T-cell (primary cell): ENCODE data around the gene CNIH4. TPM values are rescaled to one million over a fixed set of nuclear protein-coding genes. Genes with fewer than 3 reads are reported as not detected.

ENCODE experiments used
- ATAC-seq, 4 experiments: fragments of 200-7000 bp in 3 of 4; fragments of 150-1000 bp in 1 of 4; cut with Tn5 transposase; replicated peaks in 1 of 4; 1 replicate in 3 of 4; 2 replicates in 1 of 4; pipeline ENCODE4 v1.10.0; 2021; ENCODE audit warnings: moderate library complexity in 3 of 4, mild to moderate bottlenecking in 2 of 4, moderate number of reproducible peaks in 1 of 4
- CTCF ChIA-PET, 2 donors: fragments of 300-600 bp; sonication (Branson Sonifier 250); formaldehyde crosslinking; loops; one replicate each; lab custom pipeline; 2022; ENCODE audit warnings: antibody characterized with exemption in 2 of 2; lab: Charles Lee
- POLR2A ChIA-PET, 2 donors: fragments of 300-600 bp; sonication (Branson Sonifier 250); formaldehyde crosslinking; loops; one replicate each; lab custom pipeline; 2022; ENCODE audit warnings: antibody characterized with exemption in 2 of 2; lab: Charles Lee
- DNase-seq, 35 experiments: peaks; one replicate each; pipeline versions ENCODE4 v3.0.0 to v3.0.0-alpha.2; 2013 to 2023
- H3K27ac ChIP-seq: one replicate; pipeline ENCODE4 v1.5.1; 2013; ENCODE audit warnings: low read length
- H3K27me3 ChIP-seq, 2 experiments: replicated peaks in 1 of 2; 1 replicate in 1 of 2; 2 replicates in 1 of 2; pipeline versions ENCODE4 v1.6.1 to v1.7.0; 2013; ENCODE audit warnings: low read length in 1 of 2, mixed read lengths in 1 of 2; ENCODE audit not compliant: control insufficient read depth in 2 of 2, insufficient read depth in 2 of 2; ENCODE audit errors: extremely low read depth in 1 of 2
- H3K36me3 ChIP-seq, 2 donors: 1 replicate in 1 of 2; 2 replicates in 1 of 2; pipeline versions ENCODE4 v1.6.1 to v1.7.0; 2013; ENCODE audit warnings: low read length in 1 of 2; ENCODE audit not compliant: control insufficient read depth in 2 of 2, insufficient read depth in 1 of 2; ENCODE audit errors: extremely low read depth in 1 of 2
- H3K4me1 ChIP-seq, 2 experiments: 1 replicate in 1 of 2; 2 replicates in 1 of 2; pipeline versions ENCODE4 v1.6.1 to v1.7.0; 2013; ENCODE audit warnings: low read length in 2 of 2, mixed read lengths in 1 of 2; ENCODE audit not compliant: insufficient read depth in 2 of 2, control insufficient read depth in 1 of 2; ENCODE audit errors: extremely low read depth in 1 of 2
- H3K4me3 ChIP-seq, 2 donors: 1 replicate in 1 of 2; 2 replicates in 1 of 2; pipeline versions ENCODE4 v1.5.1 to v1.7.0; 2013; ENCODE audit warnings: mild to moderate bottlenecking in 2 of 2, low read length in 1 of 2, moderate library complexity in 1 of 2; ENCODE audit not compliant: control insufficient read depth in 1 of 2; ENCODE audit errors: extremely low read depth in 1 of 2
- H3K9me3 ChIP-seq: 2 replicates; pipeline ENCODE4 v1.7.0; 2013
- H3K27ac Mint-ChIP-seq, 2 donors: one replicate each; pipeline ENCODE4 v1.8.0; 2020 to 2021; ENCODE audit warnings: mild to moderate bottlenecking in 2 of 2, mixed read lengths in 2 of 2
- H3K27me3 Mint-ChIP-seq, 2 donors: one replicate each; pipeline ENCODE4 v1.8.0; 2021 to 2022; ENCODE audit warnings: mixed read lengths in 2 of 2
- H3K36me3 Mint-ChIP-seq: one replicate; pipeline ENCODE4 v1.8.0; 2021; ENCODE audit warnings: mixed read lengths
- H3K4me1 Mint-ChIP-seq, 3 donors: one replicate each; pipeline ENCODE4 v1.8.0; 2020 to 2022; ENCODE audit warnings: mixed read lengths in 3 of 3, mild to moderate bottlenecking in 1 of 3
- H3K4me3 Mint-ChIP-seq, 3 donors: one replicate each; pipeline ENCODE4 v1.8.0; 2020 to 2022; ENCODE audit warnings: mild to moderate bottlenecking in 3 of 3, mixed read lengths in 3 of 3, moderate library complexity in 3 of 3
- H3K9me3 Mint-ChIP-seq, 3 donors: one replicate each; pipeline ENCODE4 v1.8.0; 2020 to 2022; ENCODE audit warnings: mixed read lengths in 3 of 3
- WGBS: methylation state at CpG from one replicate; pipeline ENCODE4 v1.1.5; 2013; ENCODE audit warnings: missing lambda C conversion rate; ENCODE audit not compliant: insufficient coverage; 5-methylcytosine and 5-hydroxymethylcytosine counted together
- total RNA-seq, 35 experiments: library from RNA in 6 of 35; stranded (reverse) in 6 of 35; fragments of 120-200 nt in 1 of 35; gene quantifications; one replicate each; pipeline versions ENCODE4 v1.2.1 to v1.2.4 and lab custom pipeline; 2013 to 2026

The CNIH4 gene
- total RNA-seq, 5 donors from 2014 or later (not counting 1 experiment from before 2014, with no cell fraction given): 25.9 to 40.9 (median 38.8) TPM

DNA sequence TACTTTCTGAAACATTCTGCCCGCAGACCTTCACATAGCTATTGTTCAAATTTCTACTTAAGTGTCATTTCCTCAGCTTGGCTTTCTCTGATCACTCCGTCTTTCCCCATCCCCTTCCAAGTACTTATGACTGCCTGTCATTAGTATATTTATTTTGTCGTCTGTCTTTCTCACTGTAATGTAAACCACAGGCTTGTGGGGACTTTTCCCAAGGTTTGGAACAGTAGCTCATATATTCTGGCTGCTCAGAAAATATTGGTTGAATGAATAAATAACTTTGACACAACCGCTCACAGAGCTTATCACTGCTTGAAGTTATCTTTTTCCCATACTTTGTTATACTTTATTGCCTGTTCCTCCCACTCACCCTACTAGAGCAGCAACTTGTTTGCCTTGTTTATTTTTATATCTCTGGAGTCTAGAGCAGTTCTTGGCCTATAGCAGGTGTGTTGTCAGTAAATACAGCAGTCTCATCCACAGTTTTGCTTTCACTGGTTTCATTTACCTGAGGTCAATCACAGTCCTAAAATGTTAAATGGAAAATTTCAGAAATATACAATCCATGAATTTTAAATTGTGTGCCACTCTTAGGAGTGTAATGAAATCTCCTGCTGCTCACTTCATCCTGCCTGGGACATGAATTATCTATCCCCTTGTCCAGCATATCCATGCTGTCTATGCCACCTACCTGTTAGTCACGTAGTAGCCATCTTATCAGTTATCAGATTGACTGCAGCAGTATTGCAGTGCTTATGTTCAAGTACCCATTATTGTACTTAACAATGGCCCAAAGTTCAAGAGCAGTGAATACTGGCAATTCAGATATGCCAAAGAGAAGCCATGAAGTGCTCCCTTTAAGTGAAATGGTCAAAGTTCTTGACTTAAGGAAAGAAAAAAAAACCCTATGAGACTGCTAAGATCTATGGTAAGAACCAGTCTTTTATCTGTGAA, 2.4 kb upstream of the CNIH4 start:
- no peaks in the 10 kb centered on the region for H3K36me3 ChIP-seq
- ATAC-seq (no peak), DNase-seq (no peak)
- Mint-ChIP-seq H3K27me3 (no peaks in the 10 kb centered on the region), H3K4me1 (peaks cover 20 to 32% (median 28%) of the 10 kb centered on the region in 3 donors), H3K4me3 (no peak overlapping the region), H3K36me3 (no peaks in the 10 kb centered on the region), H3K9me3 (no peaks in the 10 kb centered on the region), H3K27ac (peak overlapping the region in 1 of 2 donors; percentile 79)
- 100% methylated on average over 2 of the region's 5 CpGs for WGBS
- ChIA-PET CTCF (no interaction called here), POLR2A (interaction anchor here in 1 of 2 donors (0.5 kb wide), 1 partner anchor 69 kb away, joined by 3 read pairs; no protein-coding TSS in a partner anchor)
- H3K27me3 ChIP-seq: no peaks in the 10 kb centered on the region
- no peak overlapping the region for H3K4me3 ChIP-seq
- no peak overlapping the region for H3K27ac ChIP-seq
- H3K4me1 ChIP-seq: peaks cover 11 to 19% of the 10 kb centered on the region in 2 experiments
- no peaks in the 10 kb centered on the region for H3K9me3 ChIP-seq

DNA sequence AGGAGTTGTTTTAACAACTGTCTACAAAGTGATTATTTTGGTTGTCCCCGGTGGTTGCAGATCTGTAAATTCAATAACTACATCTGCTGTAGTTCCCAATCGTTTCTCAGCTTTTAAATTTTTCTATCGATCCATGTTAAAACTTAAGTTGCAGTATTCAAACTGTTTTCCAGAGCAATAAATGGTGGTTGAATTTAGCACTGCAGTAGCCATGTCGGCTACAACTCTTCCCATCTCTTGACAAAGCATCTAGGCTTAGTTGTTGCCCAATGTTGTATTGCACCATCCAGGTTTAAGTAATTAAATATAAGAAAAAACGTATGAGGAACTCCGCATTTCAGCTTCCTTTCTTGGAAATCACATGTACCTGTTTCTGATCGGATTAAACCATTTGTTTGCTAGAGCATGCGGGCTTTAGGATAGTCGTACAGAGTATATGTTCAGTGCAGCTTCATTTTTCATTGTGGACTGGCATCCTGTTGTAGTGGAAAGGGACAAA, 996 bp downstream of the CNIH4 start:
- ChIA-PET POLR2A (interaction anchor here (0.5 to 0.9 kb wide), 5 partner anchors 9 to 72 kb away, joined by 3 to 8 read pairs (median 5); no protein-coding TSS in a partner anchor), CTCF (interaction anchor here in 1 of 2 donors (1.0 to 1.5 kb wide), 2 partner anchors 38 to 73 kb away, joined by 3 read pairs; no protein-coding TSS in a partner anchor)
- Histone ChIP-seq H3K27me3 (no peaks in the 10 kb centered on the region), H3K27ac (peak overlapping the region; percentile 48), H3K36me3 (no peaks in the 10 kb centered on the region), H3K9me3 (no peaks in the 10 kb centered on the region), H3K4me1 (peaks cover 14 to 31% of the 10 kb centered on the region in 2 experiments), H3K4me3 (peak overlapping the region; percentile 57 to 74)
- Mint-ChIP-seq H3K4me1 (peaks cover 32 to 53% (median 53%) of the 10 kb centered on the region in 3 donors), H3K27ac (peak overlapping the region; percentile 78 to 81), H3K27me3 (no peaks in the 10 kb centered on the region), H3K9me3 (no peaks in the 10 kb centered on the region), H3K4me3 (peak overlapping the region; percentile 87 to 97 (median 90)), H3K36me3 (peaks cover 8% of the 10 kb centered on the region)
- DNase-seq (no peak), ATAC-seq (no peak)
- WGBS: 31% methylated on average over 5 of the region's 9 CpGs

DNA sequence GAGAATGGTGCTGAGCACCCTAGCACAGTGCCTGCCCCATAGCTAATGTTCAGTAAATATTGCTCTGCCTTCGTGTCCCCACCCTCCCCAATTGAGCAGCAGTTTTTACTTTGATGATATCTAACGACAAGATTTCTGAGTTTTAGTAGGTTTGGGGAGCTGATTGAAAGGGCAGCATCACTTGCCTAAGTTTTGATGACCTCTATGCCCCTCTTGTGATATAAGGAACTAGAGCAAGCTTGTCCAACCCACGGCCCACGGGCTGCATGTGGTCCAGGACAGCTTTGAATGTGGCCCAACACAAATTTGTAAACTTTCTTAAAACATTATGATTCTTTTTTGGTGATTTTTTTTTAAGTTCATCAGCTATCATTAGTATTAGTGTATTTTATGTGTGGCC, 1.6 kb downstream of the CNIH4 start:
- peaks cover 37 to 59% (median 56%) of the 10 kb centered on the region in 3 donors for H3K4me1 Mint-ChIP-seq
- H3K4me3 ChIP-seq: peak overlapping the region in 1 of 2 donors; percentile 57
- H3K27me3 Mint-ChIP-seq: no peaks in the 10 kb centered on the region
- H3K36me3 ChIP-seq: no peaks in the 10 kb centered on the region
- H3K27ac ChIP-seq: no peak overlapping the region
- no peaks in the 10 kb centered on the region for H3K9me3 Mint-ChIP-seq
- H3K9me3 ChIP-seq: no peaks in the 10 kb centered on the region
- peak overlapping the region; percentile 87 to 97 (median 90) for H3K4me3 Mint-ChIP-seq
- peak overlapping the region in 1 of 2 donors; percentile 78 for H3K27ac Mint-ChIP-seq
- ATAC-seq (no peak), DNase-seq (no peak)
- H3K36me3 Mint-ChIP-seq: peaks cover 12% of the 10 kb centered on the region
- no peaks in the 10 kb centered on the region for H3K27me3 ChIP-seq
- WGBS: no CpG with 5 or more reads among the region's 4 CpGs
- ChIA-PET CTCF (interaction anchor here (0.6 to 1.5 kb wide), 3 partner anchors 37 to 99 kb away, joined by 3 read pairs; no protein-coding TSS in a partner anchor), POLR2A (interaction anchor here in 1 of 2 donors (0.6 to 0.9 kb wide), 3 partner anchors 12 to 71 kb away, joined by 3 to 5 read pairs (median 5); no protein-coding TSS in a partner anchor)
- peaks cover 14 to 34% of the 10 kb centered on the region in 2 experiments for H3K4me1 ChIP-seq

DNA sequence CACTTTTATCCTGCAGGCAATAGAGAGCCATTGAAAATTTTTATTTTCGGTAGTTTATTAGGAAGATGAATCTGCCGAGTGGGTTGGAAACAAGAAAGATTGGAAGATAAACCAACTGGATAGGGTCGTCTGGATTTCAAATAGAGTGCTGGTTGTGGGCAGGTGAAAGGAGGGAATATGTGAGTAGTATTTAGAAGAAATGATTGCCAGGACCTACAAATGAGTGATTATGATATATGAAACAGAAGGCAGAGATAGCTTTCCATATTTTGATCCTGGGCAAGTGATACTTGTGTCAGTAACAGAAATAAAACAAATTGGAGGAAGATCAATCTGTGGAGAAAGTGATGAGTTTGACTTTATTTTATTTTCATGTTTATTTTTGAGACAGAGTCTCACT, 2.5 kb downstream of the CNIH4 start:
- Histone ChIP-seq H3K27ac (no peak overlapping the region), H3K4me1 (peaks cover 10 to 34% of the 10 kb centered on the region in 2 experiments), H3K27me3 (no peaks in the 10 kb centered on the region), H3K9me3 (no peaks in the 10 kb centered on the region), H3K4me3 (no peak overlapping the region), H3K36me3 (peaks cover 0 to 10% of the 10 kb centered on the region in 2 donors)
- H3K27ac Mint-ChIP-seq: peak overlapping the region; percentile 4 to 53
- DNase-seq (no peak), ATAC-seq (no peak)
- WGBS: 69% methylated on average over 2 of the region's 3 CpGs
- POLR2A ChIA-PET: interaction anchor here (0.5 to 0.6 kb wide), 2 partner anchors 12 to 21 kb away, joined by 3 to 5 read pairs; no protein-coding TSS in a partner anchor
- peak overlapping the region; percentile 3 to 97 (median 90) for H3K4me3 Mint-ChIP-seq
- peaks cover 20% of the 10 kb centered on the region for H3K36me3 Mint-ChIP-seq
- peaks cover 47 to 66% (median 56%) of the 10 kb centered on the region in 3 donors for H3K4me1 Mint-ChIP-seq
- no peaks in the 10 kb centered on the region for H3K9me3 Mint-ChIP-seq
- CTCF ChIA-PET: no interaction called here
- H3K27me3 Mint-ChIP-seq: no peaks in the 10 kb centered on the region

DNA sequence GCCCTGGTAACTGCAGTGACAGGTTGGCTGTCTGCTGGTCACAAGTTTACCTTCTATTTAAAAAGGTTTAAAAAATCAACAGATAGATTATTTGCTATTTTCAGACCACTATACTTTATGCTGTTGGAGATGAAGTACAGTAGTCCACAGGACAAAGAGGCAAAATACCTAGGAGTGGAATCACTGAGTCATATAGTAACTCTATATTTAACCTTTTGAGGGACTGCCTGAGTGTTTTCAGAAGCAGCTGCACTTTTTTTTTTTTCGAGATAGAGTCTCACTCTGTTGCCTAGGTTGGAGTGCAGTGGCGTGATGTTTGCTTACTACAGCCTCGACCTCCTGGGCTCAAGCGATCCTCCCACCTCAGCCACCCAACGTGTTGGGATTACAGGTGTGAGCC, 11.7 kb downstream of the CNIH4 start:
- Histone ChIP-seq H3K4me1 (peaks cover 0 to 3% of the 10 kb centered on the region in 2 experiments), H3K4me3 (no peak overlapping the region), H3K27me3 (no peaks in the 10 kb centered on the region), H3K36me3 (peaks cover 8 to 82% of the 10 kb centered on the region in 2 donors), H3K27ac (no peak overlapping the region), H3K9me3 (no peaks in the 10 kb centered on the region)
- Mint-ChIP-seq H3K9me3 (no peaks in the 10 kb centered on the region), H3K36me3 (peaks cover 71% of the 10 kb centered on the region), H3K27ac (no peak overlapping the region), H3K27me3 (no peaks in the 10 kb centered on the region), H3K4me3 (no peak overlapping the region), H3K4me1 (peaks cover 38 to 56% (median 48%) of the 10 kb centered on the region in 3 donors)
- no CpG with 5 or more reads among the region's 5 CpGs for WGBS
- CTCF ChIA-PET: interaction anchor here (0.6 to 0.7 kb wide), 3 partner anchors 44 to 136 kb away, joined by 3 to 5 read pairs (median 4); no protein-coding TSS in a partner anchor
- ATAC-seq (no peak), DNase-seq (no peak)
- POLR2A ChIA-PET: no interaction called here

DNA sequence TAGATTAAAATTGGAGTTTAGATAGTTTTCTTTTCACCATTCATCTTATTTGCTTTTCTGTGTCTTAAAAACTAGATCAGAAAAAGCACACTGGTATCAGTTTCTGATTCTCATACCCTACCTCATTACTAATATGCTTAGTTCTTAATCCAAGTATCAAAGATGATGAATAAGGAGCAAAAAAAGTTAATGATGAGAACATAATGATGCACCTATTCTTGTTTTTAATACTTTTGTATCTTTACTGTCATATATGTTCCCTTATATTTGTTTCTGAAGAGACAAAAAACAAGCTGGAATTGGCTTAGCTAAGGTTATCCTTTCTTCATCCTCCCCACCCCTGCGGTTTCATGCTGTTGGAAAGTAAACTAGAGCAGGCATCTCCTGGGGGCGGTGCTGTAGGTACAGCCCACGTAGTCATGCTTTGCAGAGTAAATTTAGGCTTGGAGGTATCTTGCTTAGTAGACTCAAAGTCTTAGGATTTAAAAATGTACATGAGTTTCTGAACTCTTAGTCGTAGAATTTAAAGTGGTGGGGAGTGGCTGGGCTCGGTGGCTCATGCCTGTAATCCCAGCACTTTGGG, 16.4 kb downstream of the CNIH4 start:
- no peak for DNase-seq
- WGBS: 90% methylated on average over 2 of the region's 5 CpGs
- Histone ChIP-seq H3K4me1 (peaks cover 37 to 43% of the 10 kb centered on the region in 2 experiments), H3K27ac (peak overlapping the region; percentile 28), H3K27me3 (no peaks in the 10 kb centered on the region), H3K9me3 (no peaks in the 10 kb centered on the region), H3K4me3 (no peak overlapping the region), H3K36me3 (peaks cover 3 to 74% of the 10 kb centered on the region in 2 donors)
- ChIA-PET CTCF (no interaction called here), POLR2A (no interaction called here)
- Mint-ChIP-seq H3K9me3 (no peaks in the 10 kb centered on the region), H3K27ac (peak overlapping the region; percentile 80 to 83), H3K36me3 (peaks cover 69% of the 10 kb centered on the region), H3K4me3 (no peak overlapping the region), H3K27me3 (no peaks in the 10 kb centered on the region), H3K4me1 (peaks cover 63 to 71% (median 64%) of the 10 kb centered on the region in 3 donors)
- ATAC-seq: no peak
